ENCODE data around the gene MOGAT2. TPM values are rescaled to one million over a fixed set of nuclear protein-coding genes. Genes with fewer than 3 reads are reported as not detected.

Gene MOGAT2
- not detected for polyA plus RNA-seq (2012; ENCODE audit: insufficient read length, low read depth)

- TF ChIP-seq SIN3A (IDR thresholded peaks at IDR 0.05; ENCODE audit: borderline replicate concordance, insufficient read depth, low read length) (no peak), FOXP2 (optimal IDR thresholded peaks at IDR 0.05; ENCODE audit: borderline replicate concordance, extremely low read depth, extremely low read length, insufficient read depth) (no peak), REST (IDR thresholded peaks at IDR 0.05; ENCODE audit: insufficient read depth in 1 of 2, low read depth in 2 of 2, low read length in 2 of 2) (no peak), POLR2AphosphoS5 (IDR thresholded peaks at IDR 0.05; ENCODE audit: low read depth, low read length) (no peak), TAF1 (IDR thresholded peaks at IDR 0.05; ENCODE audit: borderline replicate concordance, insufficient read depth, low read length) (no peak)
Measured at GRCh38 chr11:75717608-75718418, at the start of gene MOGAT2. Gene MOGAT2, plus strand, starts transcription at chr11:75717838. Its CDS starts 51 bp downstream, at chr11:75717889.

- TF ChIP-seq TAF1 (IDR thresholded peaks at IDR 0.05; ENCODE audit: borderline replicate concordance, insufficient read depth, low read length) (no peak), FOXP2 (optimal IDR thresholded peaks at IDR 0.05; ENCODE audit: borderline replicate concordance, extremely low read depth, extremely low read length, insufficient read depth) (peak; percentile 22), SIN3A (IDR thresholded peaks at IDR 0.05; ENCODE audit: borderline replicate concordance, insufficient read depth, low read length) (no peak)
Measured at GRCh38 chr11:75668451-75669297, 49.0 kb upstream of the MOGAT2 start, which contains the start of gene MAP6. Gene MAP6, minus strand, starts transcription at chr11:75669038. Its CDS starts 669 bp downstream, at chr11:75668369.

- TF ChIP-seq SIN3A (IDR thresholded peaks at IDR 0.05; ENCODE audit: borderline replicate concordance, insufficient read depth, low read length) (no peak), REST (IDR thresholded peaks at IDR 0.05; ENCODE audit: insufficient read depth in 1 of 2, low read depth in 2 of 2, low read length in 2 of 2) (no peak), TAF1 (IDR thresholded peaks at IDR 0.05; ENCODE audit: borderline replicate concordance, insufficient read depth, low read length) (no peak), FOXP2 (optimal IDR thresholded peaks at IDR 0.05; ENCODE audit: borderline replicate concordance, extremely low read depth, extremely low read length, insufficient read depth) (no peak)
Measured at GRCh38 chr11:75673977-75674582, 43.6 kb upstream of the MOGAT2 start.

- TF ChIP-seq TAF1 (IDR thresholded peaks at IDR 0.05; ENCODE audit: borderline replicate concordance, insufficient read depth, low read length) (no peak), SIN3A (IDR thresholded peaks at IDR 0.05; ENCODE audit: borderline replicate concordance, insufficient read depth, low read length) (no peak), FOXP2 (optimal IDR thresholded peaks at IDR 0.05; ENCODE audit: borderline replicate concordance, extremely low read depth, extremely low read length, insufficient read depth) (no peak), REST (IDR thresholded peaks at IDR 0.05; ENCODE audit: insufficient read depth in 1 of 2, low read depth in 2 of 2, low read length in 2 of 2) (no peak), POLR2AphosphoS5 (IDR thresholded peaks at IDR 0.05; ENCODE audit: low read depth, low read length) (no peak)
Measured at GRCh38 chr11:75677275-75677674, 40.4 kb upstream of the MOGAT2 start.

- TF ChIP-seq FOXP2 (optimal IDR thresholded peaks at IDR 0.05; ENCODE audit: borderline replicate concordance, extremely low read depth, extremely low read length, insufficient read depth) (no peak), SIN3A (IDR thresholded peaks at IDR 0.05; ENCODE audit: borderline replicate concordance, insufficient read depth, low read length) (no peak), POLR2AphosphoS5 (IDR thresholded peaks at IDR 0.05; ENCODE audit: low read depth, low read length) (no peak), TAF1 (IDR thresholded peaks at IDR 0.05; ENCODE audit: borderline replicate concordance, insufficient read depth, low read length) (no peak), REST (IDR thresholded peaks at IDR 0.05; ENCODE audit: insufficient read depth in 1 of 2, low read depth in 2 of 2, low read length in 2 of 2) (no peak)
Measured at GRCh38 chr11:75677909-75678308, 39.7 kb upstream of the MOGAT2 start.

Data from PFSK-1 (cell line).